IMR-90 (cell line): ENCODE measurements around the gene RSAD1. TPM values are rescaled to one million over a fixed set of nuclear protein-coding genes. Genes with fewer than 3 reads are reported as not detected.

ENCODE experiments used
- ATAC-seq: fragments of 200-7000 bp; cut with Tn5 transposase; 2 replicates; pipeline ENCODE4 v1.9.1; 2020; ENCODE audit warnings: low read depth, mild to moderate bottlenecking, moderate library complexity
- BruUV-seq: library from RNA; stranded (reverse); fragments of 400-500 nt; replicated peaks from 2 replicates; lab custom pipeline; 2021; lab: Mats Ljungman, UMichigan
- CTCF ChIA-PET: fragments of 300-600 bp; formaldehyde crosslinking; extraction: SDS; loops from one replicate; lab custom pipeline; 2021; ENCODE audit warnings: antibody characterized with exemption; lab: Yijun Ruan, JAX
- POLR2A ChIA-PET: fragments of 300-600 bp; sonication (Branson Sonifier 250); formaldehyde crosslinking; loops from one replicate; lab custom pipeline; 2022; ENCODE audit warnings: antibody characterized with exemption; ENCODE audit not compliant: unreplicated experiment; lab: Charles Lee
- DNase-seq: peaks from one replicate; pipeline ENCODE4 v3.0.0; 2013
- H2AFZ ChIP-seq: replicated peaks from 2 replicates; pipeline ENCODE3; 2013; ENCODE audit warnings: low read length, mild to moderate bottlenecking; ENCODE audit not compliant: poor library complexity
- H2AK5ac ChIP-seq: 2 replicates; pipeline ENCODE4 v1.6.1; 2013; ENCODE audit warnings: low read depth, low read length, inconsistent platforms
- H2AK9ac ChIP-seq: replicated peaks from 2 replicates; pipeline ENCODE3; 2013; ENCODE audit warnings: mild to moderate bottlenecking, low read depth, low read length, moderate library complexity; ENCODE audit not compliant: poor library complexity
- H2BK120ac ChIP-seq: 2 replicates; pipeline ENCODE4 v1.6.1; 2013; ENCODE audit warnings: low read depth, low read length, inconsistent platforms
- H2BK15ac ChIP-seq: 3 replicates; pipeline ENCODE4 v1.6.1; 2013; ENCODE audit warnings: low read depth, low read length, inconsistent platforms
- H2BK20ac ChIP-seq: 2 replicates; pipeline ENCODE4 v1.6.1; 2013; ENCODE audit warnings: low read depth, mild to moderate bottlenecking, inconsistent platforms, low read length, moderate library complexity
- H2BK5ac ChIP-seq: 2 replicates; pipeline ENCODE4 v1.6.1; 2013; ENCODE audit warnings: mild to moderate bottlenecking, low read depth, low read length, inconsistent platforms; ENCODE audit not compliant: poor library complexity, severe bottlenecking
- H3K14ac ChIP-seq: replicated peaks from 2 replicates; pipeline ENCODE4 v1.6.1; 2013; ENCODE audit warnings: low read depth, low read length, inconsistent platforms
- H3K18ac ChIP-seq: 2 replicates; pipeline ENCODE4 v1.6.1; 2013; ENCODE audit warnings: low read depth, low read length, control low read depth
- H3K23ac ChIP-seq: 2 replicates; pipeline ENCODE4 v1.6.1; 2013; ENCODE audit warnings: low read depth, low read length, inconsistent platforms
- H3K27ac ChIP-seq: 2 replicates; pipeline ENCODE4 v1.5.1; 2013; ENCODE audit warnings: mild to moderate bottlenecking, control low read depth, low read length; ENCODE audit not compliant: insufficient read depth
- H3K27me3 ChIP-seq: 2 replicates; pipeline ENCODE4 v1.6.1; 2013; ENCODE audit warnings: low read length; ENCODE audit not compliant: control insufficient read depth, insufficient read depth
- H3K36me3 ChIP-seq: 2 replicates; pipeline ENCODE4 v1.6.1; 2013; ENCODE audit warnings: low read length, mixed read lengths; ENCODE audit not compliant: control insufficient read depth, insufficient read depth
- H3K4ac ChIP-seq: 2 replicates; pipeline ENCODE4 v1.6.1; 2013; ENCODE audit warnings: low read depth, low read length, inconsistent platforms
- H3K4me1 ChIP-seq: 2 replicates; pipeline ENCODE4 v1.6.1; 2013; ENCODE audit warnings: low read length, mixed read lengths; ENCODE audit not compliant: control insufficient read depth, insufficient read depth
- H3K4me2 ChIP-seq: 2 replicates; pipeline ENCODE4 v1.6.1; 2013; ENCODE audit warnings: low read depth, mild to moderate bottlenecking, control low read depth, low read length, moderate library complexity
- H3K4me3 ChIP-seq: 2 replicates; pipeline ENCODE4 v1.5.1; 2013; ENCODE audit warnings: low read depth, mild to moderate bottlenecking, control low read depth, low read length, moderate library complexity; ENCODE audit not compliant: insufficient read depth
- H3K56ac ChIP-seq: 2 replicates; pipeline ENCODE4 v1.6.1; 2013; ENCODE audit warnings: low read length, inconsistent platforms; ENCODE audit not compliant: insufficient read depth; ENCODE audit errors: extremely low read depth
- H3K79me1 ChIP-seq, 2 experiments: 2 replicates each; pipeline ENCODE4 v1.6.1; 2013; ENCODE audit warnings: low read length in 2 of 2, inconsistent platforms in 1 of 2, low read depth in 1 of 2
- H3K9ac ChIP-seq: 2 replicates; pipeline ENCODE4 v1.6.1; 2013; ENCODE audit warnings: low read depth, low read length, control low read depth
- H3K9me1 ChIP-seq: 2 replicates; pipeline ENCODE4 v1.6.1; 2013; ENCODE audit warnings: low read length, inconsistent platforms; ENCODE audit not compliant: insufficient read depth
- H3K9me3 ChIP-seq: 2 replicates; pipeline ENCODE4 v1.6.1; 2013; ENCODE audit warnings: low read length; ENCODE audit not compliant: control insufficient read depth, insufficient read depth
- H4K20me1 ChIP-seq: 2 replicates; pipeline ENCODE4 v1.6.1; 2013; ENCODE audit warnings: low read length, inconsistent platforms; ENCODE audit not compliant: insufficient read depth
- H4K5ac ChIP-seq: 2 replicates; pipeline ENCODE4 v1.6.1; 2013; ENCODE audit warnings: mild to moderate bottlenecking, low read depth, low read length, control low read depth
- H4K8ac ChIP-seq, 2 experiments: 2 replicates each; pipeline ENCODE4 v1.6.1; 2013; ENCODE audit warnings: low read depth in 2 of 2, low read length in 2 of 2, control low read depth in 1 of 2, inconsistent platforms in 1 of 2
- H4K91ac ChIP-seq: 2 replicates; pipeline ENCODE4 v1.6.1; 2013; ENCODE audit warnings: low read depth, low read length, inconsistent platforms; ENCODE audit not compliant: insufficient read depth
- BHLHE40 ChIP-seq: fragments of 150-350 bp; IDR thresholded peaks from 2 replicates; pipeline ENCODE4 v1.6.1; 2016; ENCODE audit warnings: mild to moderate bottlenecking, low read depth, low read length
- CEBPB ChIP-seq: IDR thresholded peaks from 2 replicates; pipeline ENCODE4 v1.6.1; 2012; ENCODE audit warnings: low read depth, low read length, improper control_type of control experiment
- CHD1 ChIP-seq: IDR thresholded peaks from 2 replicates; pipeline ENCODE4 v1.6.1; 2012; ENCODE audit warnings: low read depth, low read length, improper control_type of control experiment
- ELK1 ChIP-seq: fragments of 150-350 bp; IDR thresholded peaks from 2 replicates; pipeline ENCODE4 v1.6.1; 2016; ENCODE audit warnings: low read depth, mild to moderate bottlenecking, low read length, moderate library complexity, borderline replicate concordance
- FOS ChIP-seq: fragments of 150-350 bp; IDR thresholded peaks from 2 replicates; pipeline ENCODE4 v1.6.1; 2016; ENCODE audit warnings: low read depth, low read length
- MAFK ChIP-seq: IDR thresholded peaks from 2 replicates; pipeline ENCODE4 v1.6.1; 2012; ENCODE audit warnings: low read depth, low read length, improper control_type of control experiment
- MAZ ChIP-seq: IDR thresholded peaks from 2 replicates; pipeline ENCODE4 v1.6.1; 2012; ENCODE audit warnings: low read depth, mild to moderate bottlenecking, low read length, improper control_type of control experiment, moderate library complexity, borderline replicate concordance
- MXI1 ChIP-seq: IDR thresholded peaks from 2 replicates; pipeline ENCODE4 v1.6.1; 2012; ENCODE audit warnings: low read depth, mild to moderate bottlenecking, low read length, moderate library complexity, borderline replicate concordance
- NFE2L2 ChIP-seq: fragments of 150-350 bp; IDR thresholded peaks from 2 replicates; pipeline ENCODE4 v1.6.1; 2016; ENCODE audit warnings: low read depth, mild to moderate bottlenecking, low read length
- POLR2A ChIP-seq: IDR thresholded peaks from 2 replicates; pipeline ENCODE4 v1.6.1; 2012; ENCODE audit warnings: mild to moderate bottlenecking, low read depth, low read length
- RAD21 ChIP-seq: IDR thresholded peaks from 2 replicates; pipeline ENCODE4 v1.6.1; 2012; ENCODE audit warnings: low read length, improper control_type of control experiment
- RCOR1 ChIP-seq: IDR thresholded peaks from 2 replicates; pipeline ENCODE4 v1.6.1; 2012; ENCODE audit warnings: mild to moderate bottlenecking, low read length, improper control_type of control experiment; ENCODE audit not compliant: insufficient replicate concordance
- RFX5 ChIP-seq: IDR thresholded peaks from 2 replicates; pipeline ENCODE4 v1.8.0; 2012; ENCODE audit warnings: low read depth, mild to moderate bottlenecking, low read length, moderate library complexity
- SMC3 ChIP-seq: fragments of 150-350 bp; IDR thresholded peaks from 2 replicates; pipeline ENCODE4 v1.6.1; 2016; ENCODE audit warnings: low read depth, mild to moderate bottlenecking, antibody characterized with exemption, low read length, moderate library complexity
- WGBS, 2 experiments: methylation state at CpG; one replicate each; pipeline versions ENCODE4 v1.1.5 to v1.1.7; 2013; ENCODE audit warnings: missing lambda C conversion rate in 2 of 2; ENCODE audit not compliant: insufficient read length in 1 of 2; ENCODE audit errors: extremely low coverage in 2 of 2; 5-methylcytosine and 5-hydroxymethylcytosine counted together
- dilution Hi-C: fragments of 300-500 bp; cut with HindIII; formaldehyde crosslinking; loops from one replicate; pipeline ENCODE4 v1.14.3; 2018; ENCODE audit warnings: low sequenced_read_pairs; ENCODE audit not compliant: unreplicated experiment
- in situ Hi-C: fragments of 300-500 bp; cut with MboI; formaldehyde crosslinking; loops from 3 replicates; pipeline ENCODE4 v1.14.3; 2019; ENCODE audit warnings: low sequenced_read_pairs, inconsistent platforms, mixed read lengths
- intact Hi-C: fragments of 100-400 bp; cut with micrococcal nuclease; formaldehyde crosslinking; loops from 2 replicates; pipeline ENCODE4 v1.10.0; 2022
- polyA plus RNA-seq, 3 experiments: library from polyadenylated mRNA; depleted of rRNA; stranded (reverse); fragments of >200 nt; gene quantifications; 2 replicates each; pipeline ENCODE4 v1.2.3, GENCODE V29; 2012; ENCODE audit warnings: low replicate concordance in 1 of 3
- total RNA-seq: library from RNA; depleted of rRNA; stranded (reverse); fragments of >200 nt; gene quantifications from 2 replicates; pipeline ENCODE4 v1.2.3, GENCODE V29; 2012
- TF ChIP-seq, protein P1 (sequence below): conservative IDR thresholded peaks from 2 replicates; pipeline ENCODE4 v1.5.1; 2012; ENCODE audit warnings: mild to moderate bottlenecking, low read depth, low read length, improper control_type of control experiment
- TF ChIP-seq, protein P2 (sequence below): fragments of 150-350 bp; IDR thresholded peaks from 2 replicates; pipeline ENCODE4 v1.6.1; 2017; ENCODE audit warnings: mild to moderate bottlenecking, antibody characterized with exemption, low read length, low read depth

RSAD1 gene
- total and polyA plus RNA-seq, 2 of the 4 experiments (the other 2 are of a cell fraction): 10.8 to 19.2 TPM

- no peak overlapping the region for H2AK9ac ChIP-seq
- DNase-seq: no peak
- no peak overlapping the region for H4K5ac ChIP-seq
- no peaks in the 10 kb centered on the region for H3K79me1 ChIP-seq
- peaks cover 6% of the 10 kb centered on the region; the same call in 1 of the 2 replicates for H3K27me3 ChIP-seq
- no peak overlapping the region for H2BK120ac ChIP-seq
- in situ Hi-C loops (no loop called here), intact Hi-C loops (no loop called here), dilution Hi-C loops (no loop called here)
- no peak overlapping the region for H3K14ac ChIP-seq
- POLR2A ChIA-PET: no interaction called here
- H3K36me3 ChIP-seq: no peaks in the 10 kb centered on the region
- BruUV-seq: no TSS peak
- no CpG with 5 or more reads among the region's 3 CpGs for WGBS, 2 experiments
- H3K4me2 ChIP-seq: no peak overlapping the region
- H3K9me1 ChIP-seq: no peaks in the 10 kb centered on the region
- H3K4me1 ChIP-seq: peaks cover 2% of the 10 kb centered on the region
- ATAC-seq: no peak
- H4K20me1 ChIP-seq: no peaks in the 10 kb centered on the region
- no peak overlapping the region for H3K23ac ChIP-seq
- no peak for TF ChIP-seq RFX5
- TF ChIP-seq ELK1: no peak
- TF ChIP-seq BHLHE40: no peak
- TF ChIP-seq MXI1: no peak
- no peak for TF ChIP-seq MAZ
- no peak for TF ChIP-seq CEBPB
- TF ChIP-seq CHD1: no peak
- TF ChIP-seq NFE2L2: no peak
- TF ChIP-seq SMC3: no peak
- no peak for TF ChIP-seq RAD21
- TF ChIP-seq RCOR1: no peak
- TF ChIP-seq MAFK: no peak
- no peak for TF ChIP-seq FOS
- TF ChIP-seq, protein P1, sequence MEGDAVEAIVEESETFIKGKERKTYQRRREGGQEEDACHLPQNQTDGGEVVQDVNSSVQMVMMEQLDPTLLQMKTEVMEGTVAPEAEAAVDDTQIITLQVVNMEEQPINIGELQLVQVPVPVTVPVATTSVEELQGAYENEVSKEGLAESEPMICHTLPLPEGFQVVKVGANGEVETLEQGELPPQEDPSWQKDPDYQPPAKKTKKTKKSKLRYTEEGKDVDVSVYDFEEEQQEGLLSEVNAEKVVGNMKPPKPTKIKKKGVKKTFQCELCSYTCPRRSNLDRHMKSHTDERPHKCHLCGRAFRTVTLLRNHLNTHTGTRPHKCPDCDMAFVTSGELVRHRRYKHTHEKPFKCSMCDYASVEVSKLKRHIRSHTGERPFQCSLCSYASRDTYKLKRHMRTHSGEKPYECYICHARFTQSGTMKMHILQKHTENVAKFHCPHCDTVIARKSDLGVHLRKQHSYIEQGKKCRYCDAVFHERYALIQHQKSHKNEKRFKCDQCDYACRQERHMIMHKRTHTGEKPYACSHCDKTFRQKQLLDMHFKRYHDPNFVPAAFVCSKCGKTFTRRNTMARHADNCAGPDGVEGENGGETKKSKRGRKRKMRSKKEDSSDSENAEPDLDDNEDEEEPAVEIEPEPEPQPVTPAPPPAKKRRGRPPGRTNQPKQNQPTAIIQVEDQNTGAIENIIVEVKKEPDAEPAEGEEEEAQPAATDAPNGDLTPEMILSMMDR: no peak
- TF ChIP-seq, protein P2, sequence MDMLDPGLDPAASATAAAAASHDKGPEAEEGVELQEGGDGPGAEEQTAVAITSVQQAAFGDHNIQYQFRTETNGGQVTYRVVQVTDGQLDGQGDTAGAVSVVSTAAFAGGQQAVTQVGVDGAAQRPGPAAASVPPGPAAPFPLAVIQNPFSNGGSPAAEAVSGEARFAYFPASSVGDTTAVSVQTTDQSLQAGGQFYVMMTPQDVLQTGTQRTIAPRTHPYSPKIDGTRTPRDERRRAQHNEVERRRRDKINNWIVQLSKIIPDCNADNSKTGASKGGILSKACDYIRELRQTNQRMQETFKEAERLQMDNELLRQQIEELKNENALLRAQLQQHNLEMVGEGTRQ: no peak
- no peak for TF ChIP-seq POLR2A
- no peak overlapping the region for H2AK5ac ChIP-seq
- H2BK20ac ChIP-seq: no peak overlapping the region
- H3K9ac ChIP-seq: no peak overlapping the region
- no peak overlapping the region for H2BK5ac ChIP-seq
- H3K27ac ChIP-seq: no peak overlapping the region
- no peak overlapping the region for H4K8ac ChIP-seq
- CTCF ChIA-PET: no interaction called here
- no peak overlapping the region for H3K56ac ChIP-seq
- H2BK15ac ChIP-seq: no peak overlapping the region
- no peaks in the 10 kb centered on the region for H3K9me3 ChIP-seq
- no peak overlapping the region for H2AFZ ChIP-seq
- no peak overlapping the region for H3K4ac ChIP-seq
- no peak overlapping the region for H4K91ac ChIP-seq
- no peak overlapping the region for H3K18ac ChIP-seq
- H3K4me3 ChIP-seq: no peak overlapping the region
These were observed 35.7 kb downstream of the RSAD1 start for GRCh38 chr17:50514388-50514787.
